Left renal cortex interstitium (tissue), 4 donors: ENCODE results near the gene ICOS. TPM values are rescaled to one million over a fixed set of nuclear protein-coding genes. Genes with fewer than 3 reads are reported as not detected.
A peak's percentile ranks its signal among the peaks of the same experiment; 100 is the strongest.

Experiments
- DNase-seq, 4 donors: peaks; one replicate each; pipeline ENCODE4 v3.0.0-alpha.2; 2013; ENCODE audit warnings: low read depth in 4 of 4, low spot score in 2 of 4, missing footprints in 1 of 4
- polyA plus RNA-seq, 4 donors: library from polyadenylated mRNA; unstranded; fragments of 120-200 nt; gene quantifications; one replicate each; pipeline ENCODE4 v1.2.1, GENCODE V29; 2013; ENCODE audit not compliant: insufficient read length in 4 of 4

ICOS gene
- polyA plus RNA-seq = not detected

GRCh38 chr2:203936535-203936934 is at the start of gene ICOS:
ICOS (plus strand) TSS chr2:203936763; CDS start chr2:203936815, 52 bp downstream.
- DNase-seq = no peak

GRCh38 chr2:203887677-203888076 is 48.9 kb upstream of the ICOS start:
- DNase-seq = no peak

GRCh38 chr2:203889542-203889941 is 47.0 kb upstream of the ICOS start:
- DNase-seq = no peak

GRCh38 chr2:203889944-203890343 is 46.6 kb upstream of the ICOS start:
- no peak for DNase-seq

- DNase-seq = no peak
These were observed 45.8 kb upstream of the ICOS start for GRCh38 chr2:203890733-203891132.

- DNase-seq = no peak
These were observed 45.1 kb upstream of the ICOS start for GRCh38 chr2:203891474-203891873.

- no peak for DNase-seq
These were observed 44.4 kb upstream of the ICOS start for GRCh38 chr2:203892207-203892606.

GRCh38 chr2:203893401-203893800 is 43.2 kb upstream of the ICOS start:
- DNase-seq = no peak

GRCh38 chr2:203893840-203894239 is 42.7 kb upstream of the ICOS start:
- no peak for DNase-seq

- no peak for DNase-seq
These were observed 42.3 kb upstream of the ICOS start for GRCh38 chr2:203894262-203894661.

- DNase-seq = no peak
These were observed 39.0 kb upstream of the ICOS start for GRCh38 chr2:203897544-203897943.

GRCh38 chr2:203898657-203899056 is 37.9 kb upstream of the ICOS start:
- DNase-seq = no peak

- peak in 1 of 4 donors; percentile 29 for DNase-seq
These were observed 36.3 kb upstream of the ICOS start for GRCh38 chr2:203900253-203900652.

- no peak for DNase-seq
These were observed 32.5 kb upstream of the ICOS start for GRCh38 chr2:203904022-203904421.

- no peak for DNase-seq
These were observed 30.9 kb upstream of the ICOS start for GRCh38 chr2:203905656-203906055.

- no peak for DNase-seq
These were observed 28.3 kb upstream of the ICOS start for GRCh38 chr2:203908066-203908796.

- no peak for DNase-seq
These were observed 27.8 kb upstream of the ICOS start for GRCh38 chr2:203908797-203909185.

- peak in 3 of 4 donors; percentile 24 to 65 (median 64) for DNase-seq
These were observed 27.1 kb upstream of the ICOS start for GRCh38 chr2:203909261-203909967.

- no peak for DNase-seq
These were observed 26.6 kb upstream of the ICOS start for GRCh38 chr2:203909974-203910373.

- DNase-seq = no peak
These were observed 22.6 kb upstream of the ICOS start for GRCh38 chr2:203913947-203914346.

GRCh38 chr2:203914546-203915182 is 21.9 kb upstream of the ICOS start:
- no peak for DNase-seq

GRCh38 chr2:203915256-203915655 is 21.3 kb upstream of the ICOS start:
- DNase-seq = no peak
